ENCODE measurements around the gene RBM5.

DNA sequence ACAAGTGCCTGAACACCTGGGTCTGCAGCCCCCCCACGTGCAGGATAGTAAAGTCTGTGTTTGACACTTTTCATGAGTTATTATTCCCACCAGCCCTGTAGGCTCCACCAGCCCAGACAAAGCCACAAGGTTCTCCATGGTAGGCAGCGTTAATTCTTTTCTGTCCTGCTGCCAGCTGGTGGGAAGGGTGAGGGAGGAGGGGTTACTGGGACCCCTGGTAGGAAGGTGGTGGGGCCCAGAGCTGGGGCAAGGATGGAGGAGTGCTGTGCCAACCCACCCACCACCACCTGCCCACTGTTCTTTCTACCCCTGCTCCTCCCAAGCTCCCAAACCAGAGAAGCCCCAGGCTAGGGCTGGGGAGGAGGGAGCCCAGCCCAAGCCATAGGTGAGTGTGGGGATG, 45.6 kb downstream of the RBM5 start:
- TF ChIP-seq, protein P1, sequence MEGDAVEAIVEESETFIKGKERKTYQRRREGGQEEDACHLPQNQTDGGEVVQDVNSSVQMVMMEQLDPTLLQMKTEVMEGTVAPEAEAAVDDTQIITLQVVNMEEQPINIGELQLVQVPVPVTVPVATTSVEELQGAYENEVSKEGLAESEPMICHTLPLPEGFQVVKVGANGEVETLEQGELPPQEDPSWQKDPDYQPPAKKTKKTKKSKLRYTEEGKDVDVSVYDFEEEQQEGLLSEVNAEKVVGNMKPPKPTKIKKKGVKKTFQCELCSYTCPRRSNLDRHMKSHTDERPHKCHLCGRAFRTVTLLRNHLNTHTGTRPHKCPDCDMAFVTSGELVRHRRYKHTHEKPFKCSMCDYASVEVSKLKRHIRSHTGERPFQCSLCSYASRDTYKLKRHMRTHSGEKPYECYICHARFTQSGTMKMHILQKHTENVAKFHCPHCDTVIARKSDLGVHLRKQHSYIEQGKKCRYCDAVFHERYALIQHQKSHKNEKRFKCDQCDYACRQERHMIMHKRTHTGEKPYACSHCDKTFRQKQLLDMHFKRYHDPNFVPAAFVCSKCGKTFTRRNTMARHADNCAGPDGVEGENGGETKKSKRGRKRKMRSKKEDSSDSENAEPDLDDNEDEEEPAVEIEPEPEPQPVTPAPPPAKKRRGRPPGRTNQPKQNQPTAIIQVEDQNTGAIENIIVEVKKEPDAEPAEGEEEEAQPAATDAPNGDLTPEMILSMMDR (optimal IDR thresholded peaks at IDR 0.05 in 1 of 3, IDR thresholded peaks at IDR 0.05 in 1 of 3, conservative IDR thresholded peaks at IDR 0.05 in 1 of 3; ENCODE audit: extremely low read depth in 1 of 3, insufficient read depth in 2 of 3, low read length in 3 of 3), result no peak
- TF ChIP-seq EZH2 (IDR thresholded peaks at IDR 0.05; ENCODE audit: low read length), result no peak

Measured in keratinocyte (primary cell).